Epithelial cell of prostate (primary cell): ENCODE results near the gene ATG10.
"Not testable (repeated sequence)": the region's sequence is repeated elsewhere in the genome, so short reads cannot be mapped to it uniquely, and the experiment has no call there.

Experiments used
- DNase-seq: peaks from one replicate; pipeline ENCODE4 v3.0.0-alpha.2; 2011; ENCODE audit warnings: low read depth, low spot score
- H3K27ac ChIP-seq: fragments of 450-650 bp; 2 replicates; pipeline ENCODE4 v1.5.1; 2017; ENCODE audit warnings: mild to moderate bottlenecking

ATG10 gene

DNA sequence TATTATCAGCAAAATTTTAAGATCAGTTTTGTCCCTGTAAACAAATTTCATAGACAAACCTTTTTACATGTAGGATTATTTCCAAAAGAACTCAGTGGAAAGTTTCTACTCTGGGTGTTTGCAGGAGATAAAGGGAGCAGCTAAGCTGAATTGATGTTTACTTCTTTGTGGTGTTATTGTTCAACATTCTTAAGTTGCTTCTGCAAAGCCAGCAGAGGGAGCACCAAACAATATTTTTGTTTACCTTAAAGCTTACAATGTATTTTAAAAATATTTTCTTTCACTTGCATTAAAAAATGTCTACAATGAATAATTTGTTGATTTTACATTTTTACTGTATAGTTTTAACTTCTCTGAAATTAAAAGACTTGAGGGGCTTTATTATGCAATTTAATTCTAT is 135.4 kb downstream of the ATG10 start:
- H3K27ac ChIP-seq, result no peak overlapping the region
- DNase-seq, result no peak

DNA sequence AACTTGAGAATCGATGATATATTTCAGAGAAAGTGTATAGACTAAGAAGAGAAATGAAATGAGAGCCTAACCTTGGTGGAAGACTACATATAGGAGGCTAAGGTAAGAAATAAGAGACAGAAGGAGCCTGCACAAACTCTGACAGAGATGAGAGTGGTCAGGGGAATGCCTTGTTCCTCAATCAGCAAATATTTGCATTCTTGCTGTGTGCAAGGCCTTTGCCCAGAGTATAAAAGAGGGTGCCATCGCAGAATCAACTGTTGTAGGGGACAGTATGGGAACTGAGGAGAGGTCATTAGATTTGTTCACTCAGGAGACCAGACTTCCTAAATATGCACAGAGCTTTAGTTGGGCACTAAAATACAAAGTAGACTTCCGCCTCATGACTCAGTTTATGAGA is 137.2 kb downstream of the ATG10 start:
- H3K27ac ChIP-seq, result no peak overlapping the region
- no peak for DNase-seq

DNA sequence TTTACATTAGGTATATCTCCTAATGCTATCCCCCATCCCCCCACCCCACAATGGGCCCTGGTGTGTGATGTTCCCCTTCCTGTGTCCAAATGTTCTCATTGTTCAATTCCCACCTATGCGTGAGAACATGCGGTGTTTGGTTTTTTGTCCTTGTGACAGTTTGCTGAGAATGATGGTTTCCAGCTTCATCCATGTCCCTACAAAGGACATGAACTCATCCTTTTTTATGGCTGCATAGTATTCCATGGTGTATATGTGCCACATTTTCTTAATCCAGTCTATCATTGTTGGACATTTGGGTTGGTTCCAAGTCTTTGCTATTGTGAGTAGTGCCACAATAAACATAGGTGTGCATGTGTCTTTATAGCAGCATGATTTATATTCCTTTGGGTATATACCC is 138.1 kb downstream of the ATG10 start:
- not testable (repeated sequence) for H3K27ac ChIP-seq, DNase-seq

DNA sequence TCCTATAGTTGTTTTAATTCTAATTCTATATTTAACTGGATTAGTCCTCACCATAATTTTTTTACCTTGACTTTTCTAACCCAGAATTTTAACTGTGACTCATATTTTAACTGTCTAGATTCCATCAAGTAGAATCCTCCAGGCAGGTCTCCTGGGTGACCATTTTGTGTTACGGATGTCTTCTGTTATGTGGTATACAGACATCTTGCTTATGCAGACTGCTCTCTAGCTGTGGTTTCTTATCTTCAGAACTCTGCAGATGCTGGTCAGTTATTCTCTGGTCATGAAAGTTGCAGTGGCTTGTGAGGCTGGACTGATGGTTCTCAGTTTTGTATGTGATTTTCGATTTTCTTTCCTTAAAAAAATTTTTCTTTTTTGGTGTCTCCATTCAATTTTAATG is 139.4 kb downstream of the ATG10 start:
- H3K27ac ChIP-seq, result no peak overlapping the region
- DNase-seq, result no peak

DNA sequence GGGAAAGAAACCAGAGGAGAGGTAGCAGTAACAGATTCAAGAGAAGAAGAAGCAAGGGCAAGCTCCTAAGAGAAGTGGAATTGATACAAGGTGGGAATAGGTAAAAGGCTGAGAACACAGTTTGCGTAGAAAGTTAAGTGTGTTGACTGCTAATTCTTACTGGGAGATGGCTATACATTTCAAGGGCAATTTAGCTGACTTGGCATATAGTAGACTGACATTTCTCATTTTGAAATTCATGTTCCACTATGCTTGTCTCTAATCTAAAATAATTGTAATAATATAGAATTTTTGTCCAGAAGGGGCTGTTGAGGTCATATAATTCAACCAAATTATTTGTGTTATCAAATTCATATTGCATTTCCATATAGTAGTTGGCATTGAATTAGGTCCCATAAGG is 144.0 kb downstream of the ATG10 start:
- no peak overlapping the region for H3K27ac ChIP-seq
- DNase-seq, result no peak

DNA sequence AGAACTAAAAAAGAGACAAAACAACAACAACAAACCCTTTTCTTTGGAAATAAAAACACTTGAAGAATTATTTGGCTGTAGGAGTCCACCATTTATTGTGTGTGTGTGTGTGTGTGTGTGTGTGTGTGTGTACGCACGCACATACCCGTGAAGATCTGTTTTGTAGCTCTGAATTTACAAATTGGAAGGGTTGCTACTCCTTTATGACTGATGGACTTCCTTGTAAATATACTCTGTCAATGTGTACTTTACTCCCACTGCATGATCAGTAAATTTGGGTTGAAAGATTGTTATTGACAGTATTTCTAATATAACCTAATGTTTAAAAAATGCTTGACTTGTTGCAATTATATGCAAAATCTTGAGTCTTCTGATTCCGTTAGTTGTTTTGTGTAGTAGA is 148.1 kb downstream of the ATG10 start:
- no peak overlapping the region for H3K27ac ChIP-seq
- no peak for DNase-seq

DNA sequence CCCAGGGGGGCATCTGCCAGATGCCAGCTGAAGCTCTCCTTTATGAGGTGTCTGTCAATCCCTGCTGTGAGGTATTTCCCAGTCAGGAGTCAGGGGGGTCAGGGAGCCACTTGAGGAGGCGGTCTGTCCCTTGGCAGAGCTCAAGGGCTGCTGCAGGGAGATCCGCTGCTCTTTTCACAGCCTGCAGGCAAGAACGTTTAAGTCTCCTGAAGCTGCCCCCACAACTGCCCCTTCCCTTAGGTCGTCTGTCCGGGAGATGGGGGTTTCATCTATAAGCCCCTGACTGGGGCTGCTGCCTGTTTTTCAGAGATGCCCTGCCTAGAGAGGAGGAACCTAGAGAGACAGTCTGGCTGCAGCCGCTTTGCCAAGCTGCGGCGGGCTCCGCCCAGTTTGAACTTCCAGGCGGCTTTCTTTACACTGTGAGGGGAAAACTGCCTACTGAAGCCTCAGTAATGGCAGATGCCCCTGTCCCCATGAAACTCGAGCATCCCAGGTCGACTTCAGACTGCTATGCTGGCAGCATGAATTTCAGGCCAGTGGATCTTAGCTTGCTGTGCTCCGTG is 158.0 kb downstream of the ATG10 start:
- DNase-seq, result no peak
- H3K27ac ChIP-seq, result no peak overlapping the region

DNA sequence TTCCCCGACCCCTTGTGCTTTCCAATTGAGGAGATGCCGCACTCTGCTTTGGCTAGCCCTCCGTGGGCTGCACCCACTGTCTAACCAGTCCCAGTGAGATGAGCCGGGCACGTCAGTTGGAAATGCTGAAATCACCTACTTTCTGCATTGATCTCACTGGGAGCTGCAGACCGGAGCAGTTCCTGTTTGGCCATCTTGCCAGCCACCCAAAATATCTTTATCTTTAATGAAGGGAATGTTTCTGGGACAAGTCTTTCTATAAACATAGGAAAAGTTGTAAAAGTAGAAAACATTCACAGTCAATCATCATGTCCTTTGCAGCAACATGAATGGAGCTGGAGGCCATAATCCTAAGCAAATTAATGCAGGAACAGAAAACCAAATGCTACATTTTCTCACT is 158.8 kb downstream of the ATG10 start:
- no peak overlapping the region for H3K27ac ChIP-seq
- no peak for DNase-seq

DNA sequence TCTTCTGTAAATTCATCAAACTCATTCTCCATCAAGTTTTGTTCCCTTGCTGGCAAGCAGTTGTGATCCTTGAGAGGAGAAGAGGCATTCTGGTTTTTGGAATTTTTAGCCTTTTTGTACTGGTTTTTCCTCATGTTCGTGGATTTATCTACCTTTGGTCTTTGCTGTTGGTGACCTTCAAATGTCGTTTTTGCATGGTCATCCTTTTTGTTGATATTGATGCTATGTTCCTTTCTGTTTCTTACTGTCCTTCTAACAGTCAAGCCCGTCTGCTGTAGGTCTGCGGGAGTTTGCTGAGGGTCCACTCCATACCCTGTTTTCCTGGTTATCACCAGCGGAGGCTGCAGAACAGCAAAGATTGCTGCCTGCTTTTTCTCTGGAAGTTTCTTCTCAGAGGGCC is 165.4 kb downstream of the ATG10 start:
- no peak for DNase-seq
- H3K27ac ChIP-seq, result no peak overlapping the region

DNA sequence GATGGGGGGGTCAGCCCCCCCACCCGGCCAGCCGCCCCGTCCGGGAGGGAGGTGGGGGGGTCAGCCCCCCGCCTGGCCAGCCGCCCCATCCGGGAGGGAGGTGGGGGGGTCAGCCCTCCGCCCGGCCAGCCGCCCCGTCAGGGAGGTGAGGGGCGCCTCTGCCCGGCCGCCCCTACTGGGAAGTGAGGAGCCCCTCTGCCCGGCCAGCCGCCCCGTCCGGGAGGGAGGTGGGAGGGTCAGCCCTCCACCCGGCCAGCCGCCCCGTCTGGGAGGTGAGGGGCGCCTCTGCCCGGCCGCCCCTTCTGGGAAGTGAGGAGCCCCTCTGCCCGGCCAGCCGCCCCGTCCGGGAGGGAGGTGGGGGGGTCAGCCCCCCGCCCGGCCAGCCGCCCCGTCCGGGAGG is 168.0 kb downstream of the ATG10 start:
- not testable (repeated sequence) for H3K27ac ChIP-seq, DNase-seq

DNA sequence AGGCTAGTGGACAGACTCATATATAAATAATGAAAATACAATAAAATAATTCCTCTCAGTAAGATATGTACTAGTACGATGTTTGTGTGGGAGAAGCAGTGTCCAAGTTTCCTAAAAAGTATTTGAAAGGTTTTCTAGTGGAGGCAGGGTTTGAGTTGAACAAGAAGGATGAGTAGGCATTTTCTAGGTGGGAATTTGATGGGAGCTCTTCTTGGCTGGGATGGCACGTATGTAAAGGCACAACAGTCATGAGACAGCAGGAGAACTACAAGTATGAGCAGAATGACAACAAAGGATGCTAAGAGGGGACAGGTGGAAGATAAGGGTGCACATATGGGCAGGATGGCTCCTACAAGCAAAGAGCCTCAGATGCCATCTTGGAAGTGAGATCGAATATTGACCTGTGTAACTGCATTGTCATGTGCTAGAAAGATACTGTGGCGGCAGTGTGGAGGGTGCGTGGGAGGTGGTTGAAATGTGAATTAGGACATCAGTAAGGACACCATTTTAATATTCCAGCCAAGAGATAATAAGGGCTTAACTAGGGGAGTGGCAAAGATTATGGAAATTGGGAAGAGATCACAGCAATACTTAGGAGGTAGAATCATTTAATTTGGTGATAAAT is 170.5 kb downstream of the ATG10 start:
- no peak overlapping the region for H3K27ac ChIP-seq
- DNase-seq, result no peak

DNA sequence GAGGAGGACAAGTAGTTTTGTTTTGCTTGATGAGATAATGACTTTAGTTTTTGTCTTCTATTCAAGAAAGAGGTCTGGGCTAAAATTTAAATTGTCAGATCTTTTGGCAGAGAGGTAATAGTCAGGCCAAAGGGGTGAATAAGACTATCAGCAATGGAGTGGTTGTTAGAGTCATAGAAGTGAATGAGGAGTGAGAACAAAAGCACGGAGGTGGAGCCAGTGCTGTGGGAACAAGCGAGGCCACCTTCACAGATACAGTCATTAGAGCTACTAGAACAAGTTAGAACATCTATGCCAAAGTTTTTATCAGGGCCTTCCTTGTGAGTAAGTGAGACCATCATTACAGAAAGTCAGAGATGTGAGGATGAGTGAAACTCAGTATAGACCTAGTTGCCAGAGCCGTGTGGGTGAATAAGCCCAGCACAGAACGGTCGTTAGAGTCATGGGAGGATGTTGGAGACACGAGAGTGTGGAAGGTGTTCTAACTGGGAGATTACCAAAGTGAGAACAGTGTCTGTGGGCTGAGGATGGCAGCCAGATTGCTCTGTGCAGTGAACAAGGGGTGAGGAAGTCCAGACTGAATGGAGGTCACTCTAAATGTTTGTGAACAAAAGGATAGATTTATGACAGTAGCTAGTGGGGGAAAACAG is 171.2 kb downstream of the ATG10 start:
- no peak for DNase-seq
- H3K27ac ChIP-seq, result no peak overlapping the region

DNA sequence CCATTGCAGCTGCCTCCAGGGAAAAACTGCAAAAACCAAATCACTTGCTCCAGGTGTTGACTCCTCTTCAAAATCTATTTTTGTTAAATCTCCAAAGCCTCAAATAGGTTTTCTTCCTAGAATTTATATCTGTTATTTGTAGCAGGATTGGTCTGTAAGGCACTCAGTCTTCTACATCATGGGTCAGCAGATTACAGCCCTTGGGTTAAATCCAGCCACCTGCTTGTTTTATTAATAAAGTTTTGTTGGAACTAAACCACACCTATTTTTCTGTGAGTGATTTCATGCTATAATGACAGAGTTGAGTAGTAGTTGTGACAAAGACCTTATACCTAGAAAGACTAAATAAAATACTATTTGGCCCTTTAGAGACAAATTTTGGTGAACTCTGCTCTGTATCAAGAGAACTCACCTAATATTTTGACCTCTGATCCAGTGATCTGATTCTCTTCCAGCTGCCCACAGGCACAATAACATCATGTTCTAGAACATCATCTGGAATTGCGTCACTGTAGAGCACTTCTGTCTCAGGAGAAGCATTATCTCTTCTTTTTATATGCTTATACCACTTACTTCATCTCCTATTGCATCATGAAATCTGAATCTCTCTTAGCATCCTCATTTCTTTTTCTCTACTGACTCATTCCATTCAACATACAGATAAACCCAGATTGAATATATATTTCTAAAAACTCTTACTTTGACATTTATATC is 176.2 kb downstream of the ATG10 start:
- peak overlapping the region; percentile 16 for H3K27ac ChIP-seq
- no peak for DNase-seq

DNA sequence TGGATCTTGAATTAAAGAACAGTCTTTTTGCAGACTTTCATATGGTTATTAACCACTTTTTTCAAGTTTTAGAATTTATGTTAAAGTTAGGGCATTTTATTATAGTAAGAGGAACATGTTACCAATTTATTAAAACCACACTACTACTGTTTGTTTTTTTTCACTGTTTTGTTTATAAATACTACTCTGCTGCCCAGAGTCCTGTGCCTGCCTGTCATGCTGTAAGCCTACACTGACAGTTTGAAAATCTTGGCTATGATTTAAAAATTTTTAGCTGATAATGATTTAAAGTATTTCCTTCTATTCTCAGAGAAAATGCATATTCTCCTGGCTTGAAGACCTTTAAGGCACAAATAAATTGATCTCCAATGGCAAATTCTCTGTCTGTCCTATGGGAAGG is 177.6 kb downstream of the ATG10 start:
- no peak overlapping the region for H3K27ac ChIP-seq
- no peak for DNase-seq

DNA sequence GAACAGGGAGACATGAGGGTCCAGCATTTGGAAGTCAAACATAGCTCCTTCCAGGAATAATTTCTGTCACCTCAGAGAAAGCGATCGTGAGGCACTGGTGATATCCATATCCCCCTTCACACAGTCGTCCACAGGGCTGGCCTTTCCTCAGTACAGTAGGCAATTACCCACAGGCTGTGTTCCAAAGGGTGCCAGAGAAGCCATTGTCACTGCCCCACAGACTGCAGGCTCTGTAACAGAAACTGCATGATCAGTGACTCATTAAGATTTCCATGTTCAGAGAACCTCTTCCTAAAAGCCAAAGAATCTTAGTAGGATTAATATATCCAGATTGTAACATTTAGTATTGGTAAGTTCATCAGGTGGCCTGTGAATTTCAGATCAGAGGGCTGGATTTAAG is 178.7 kb downstream of the ATG10 start:
- DNase-seq, result no peak
- H3K27ac ChIP-seq, result no peak overlapping the region

DNA sequence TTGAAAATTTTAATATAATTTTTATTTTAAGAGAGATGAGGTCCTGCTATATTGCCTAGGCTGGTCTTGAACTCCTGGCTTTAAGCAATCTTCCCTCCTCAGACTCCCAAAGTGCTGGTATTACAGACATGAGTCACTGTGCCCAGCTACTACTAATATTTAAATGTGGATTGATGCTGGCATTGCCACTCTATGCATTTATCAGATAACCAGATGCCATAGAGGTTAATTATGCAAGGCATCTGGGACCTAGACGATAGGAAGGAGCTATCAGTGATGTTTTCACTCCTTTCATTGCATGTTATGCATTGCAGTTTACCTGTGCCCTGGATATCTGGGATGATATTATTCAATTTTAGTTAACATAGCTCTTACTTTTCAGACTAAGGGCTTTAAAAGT is 179.4 kb downstream of the ATG10 start:
- no peak overlapping the region for H3K27ac ChIP-seq
- DNase-seq, result no peak

DNA sequence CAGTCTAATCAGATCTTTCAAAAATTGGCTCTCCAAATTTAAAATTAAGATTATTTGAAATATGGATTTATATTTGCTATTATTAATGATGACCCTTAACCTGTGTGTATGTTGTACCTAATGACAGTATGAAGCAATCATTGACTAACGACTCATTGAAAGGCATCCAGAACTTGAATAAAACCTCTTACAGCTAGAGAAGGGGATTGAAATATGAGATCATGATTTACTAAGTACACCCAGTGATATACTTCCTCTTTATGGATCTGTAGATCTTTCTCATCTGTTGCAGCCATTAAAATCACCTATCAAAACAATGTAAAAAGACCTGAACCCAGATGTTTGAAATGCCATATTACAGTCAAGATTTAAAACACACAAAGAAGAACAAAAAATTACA is 179.8 kb downstream of the ATG10 start:
- no peak for DNase-seq
- no peak overlapping the region for H3K27ac ChIP-seq

DNA sequence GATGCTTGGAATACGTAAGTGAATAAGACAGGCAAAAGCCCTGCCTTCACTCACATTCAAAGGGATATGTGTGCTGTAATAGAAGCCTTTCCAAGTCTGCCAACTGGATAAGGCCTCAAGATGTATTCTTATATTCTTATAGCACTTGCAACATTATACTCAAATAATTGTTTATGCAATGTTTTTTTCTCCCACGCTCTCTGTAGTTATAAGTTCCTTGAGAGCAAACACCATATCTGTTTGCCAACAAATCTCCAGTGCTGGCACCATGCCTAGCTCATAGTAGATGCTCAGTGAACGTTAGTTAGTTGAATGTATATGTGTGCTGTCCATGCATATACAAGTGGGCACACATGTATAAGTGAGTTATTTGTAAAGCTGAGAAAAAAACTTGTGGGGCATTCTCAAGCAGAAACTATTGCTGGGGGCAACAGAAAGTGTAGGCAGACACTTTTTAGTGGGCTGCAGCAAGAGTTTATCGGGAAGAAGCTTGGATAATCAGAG is 181.2 kb downstream of the ATG10 start:
- no peak overlapping the region for H3K27ac ChIP-seq
- no peak for DNase-seq

DNA sequence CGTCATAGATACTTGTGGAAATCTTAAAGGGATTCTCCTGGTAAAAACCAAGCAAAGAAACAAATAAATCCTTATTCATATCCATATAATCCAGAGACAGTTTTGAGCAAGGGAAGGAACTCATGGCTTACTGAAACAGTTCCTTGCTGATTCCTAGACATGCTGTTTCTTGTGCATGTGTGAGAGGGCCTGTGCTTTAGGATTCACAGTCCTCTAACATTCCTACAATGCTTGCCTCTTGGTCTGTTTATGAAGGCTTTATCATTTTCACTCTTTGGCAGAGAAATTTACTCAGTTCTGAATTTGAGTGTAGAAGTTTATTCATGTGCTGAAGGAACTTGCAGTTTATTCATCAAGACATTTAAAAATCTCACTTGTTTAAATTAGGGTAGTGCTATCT is 183.0 kb downstream of the ATG10 start:
- DNase-seq, result no peak
- no peak overlapping the region for H3K27ac ChIP-seq

DNA sequence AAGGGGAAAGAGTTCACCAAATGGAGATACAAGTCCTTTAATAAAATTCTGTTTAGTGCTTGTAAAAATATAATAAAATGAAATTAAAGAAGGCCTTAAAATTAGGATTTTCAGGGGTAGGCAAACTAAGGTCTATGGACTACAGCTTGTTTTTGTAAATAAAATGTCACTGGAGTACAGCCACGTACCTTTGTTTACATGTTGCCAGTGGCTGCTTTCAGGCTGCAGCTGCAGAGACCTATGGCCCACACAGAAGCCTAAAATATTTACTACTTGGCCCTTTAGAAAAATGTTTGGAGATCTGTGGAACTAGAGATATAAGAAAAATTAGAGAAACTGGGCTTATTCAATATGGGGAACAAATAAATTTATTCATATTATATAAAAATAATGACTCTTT is 183.5 kb downstream of the ATG10 start:
- DNase-seq, result no peak
- H3K27ac ChIP-seq, result no peak overlapping the region

DNA sequence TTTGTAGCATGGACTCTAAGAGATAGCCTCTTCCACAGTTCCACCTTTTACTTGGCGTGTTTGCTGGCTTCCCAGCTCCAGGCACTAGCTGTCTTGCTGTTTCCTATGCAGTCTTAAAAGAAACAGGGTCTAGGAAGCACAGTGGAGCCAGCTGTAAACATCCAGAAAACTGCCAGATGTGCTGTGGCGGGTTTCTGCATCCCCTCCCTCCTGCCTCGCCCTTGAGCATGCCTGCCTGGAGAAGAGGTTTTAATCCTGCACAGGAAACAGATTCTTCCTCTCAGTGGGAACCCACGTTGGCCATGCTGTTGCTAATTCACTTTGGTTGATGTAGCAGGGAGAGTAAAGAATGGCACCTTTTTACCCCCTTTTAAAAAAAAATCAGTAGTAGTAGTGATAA is 185.1 kb downstream of the ATG10 start:
- DNase-seq, result no peak
- H3K27ac ChIP-seq, result no peak overlapping the region
